ENCODE data around the gene PLXNC1.

Gene PLXNC1

GRCh38 chr12:94190623-94191022 lies 42.2 kb downstream of the PLXNC1 start:
- H3K9me2 ChIP-seq (replicated peaks; ENCODE audit: low read depth, low read length) = no peaks in the 10 kb centered on the region

DNA sequence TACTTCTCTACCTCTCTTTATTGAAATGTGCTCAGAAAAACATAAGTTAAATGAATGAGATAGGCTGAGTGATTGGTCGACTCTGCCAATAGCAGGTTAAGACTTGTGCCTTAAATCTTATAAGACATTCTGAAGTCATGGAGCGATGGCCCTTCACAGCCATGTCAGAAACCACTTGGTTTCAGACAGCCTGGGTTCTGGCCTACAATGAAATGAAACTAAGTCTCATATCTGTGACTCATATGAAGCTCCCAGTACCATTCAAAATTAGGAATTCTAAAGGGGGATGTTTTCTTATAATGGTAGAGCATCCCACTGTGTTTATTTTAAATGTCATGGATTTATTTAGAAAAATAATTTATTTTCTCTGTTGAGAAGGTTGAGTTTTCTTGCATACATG lies 42.6 kb downstream of the PLXNC1 start:
- H3K9ac ChIP-seq (ENCODE audit: low read depth, low read length, poor library complexity, severe bottlenecking) = no peak overlapping the region
- H3F3A ChIP-seq (ENCODE audit: low read depth) = no peaks in the 10 kb centered on the region

More at GRCh38 chr12:94190623-94191022, 42.2 kb downstream of the PLXNC1 start:
- H3K4me1 ChIP-seq (ENCODE audit: insufficient read depth, low read length, poor library complexity, severe bottlenecking) = peaks cover 30% of the 10 kb centered on the region
- H3K36me3 ChIP-seq (ENCODE audit: insufficient read depth, low read length) = peaks cover 10% of the 10 kb centered on the region; the same call in 1 of the 2 replicates
- H3K4me3 ChIP-seq (ENCODE audit: low read length, poor library complexity, severe bottlenecking) = no peak overlapping the region
- H3K9me3 ChIP-seq (ENCODE audit: insufficient read depth, low read depth, low read length) = no peaks in the 10 kb centered on the region
- H3K79me2 ChIP-seq (ENCODE audit: insufficient read depth, low read length) = no peaks in the 10 kb centered on the region
- H3F3A ChIP-seq (ENCODE audit: low read depth) = no peaks in the 10 kb centered on the region
- H3K4me2 ChIP-seq (ENCODE audit: low read depth, low read length, poor library complexity, severe bottlenecking) = no peak overlapping the region
- no peaks in the 10 kb centered on the region for H3K27me3 ChIP-seq (ENCODE audit: insufficient read depth, low read length, poor library complexity, severe bottlenecking)
- no peak overlapping the region for H3K9ac ChIP-seq (ENCODE audit: low read depth, low read length, poor library complexity, severe bottlenecking)
- no peak for TF ChIP-seq EZH2phosphoT487 (IDR thresholded peaks at IDR 0.05; ENCODE audit: borderline replicate concordance)
- TF ChIP-seq, protein P1, sequence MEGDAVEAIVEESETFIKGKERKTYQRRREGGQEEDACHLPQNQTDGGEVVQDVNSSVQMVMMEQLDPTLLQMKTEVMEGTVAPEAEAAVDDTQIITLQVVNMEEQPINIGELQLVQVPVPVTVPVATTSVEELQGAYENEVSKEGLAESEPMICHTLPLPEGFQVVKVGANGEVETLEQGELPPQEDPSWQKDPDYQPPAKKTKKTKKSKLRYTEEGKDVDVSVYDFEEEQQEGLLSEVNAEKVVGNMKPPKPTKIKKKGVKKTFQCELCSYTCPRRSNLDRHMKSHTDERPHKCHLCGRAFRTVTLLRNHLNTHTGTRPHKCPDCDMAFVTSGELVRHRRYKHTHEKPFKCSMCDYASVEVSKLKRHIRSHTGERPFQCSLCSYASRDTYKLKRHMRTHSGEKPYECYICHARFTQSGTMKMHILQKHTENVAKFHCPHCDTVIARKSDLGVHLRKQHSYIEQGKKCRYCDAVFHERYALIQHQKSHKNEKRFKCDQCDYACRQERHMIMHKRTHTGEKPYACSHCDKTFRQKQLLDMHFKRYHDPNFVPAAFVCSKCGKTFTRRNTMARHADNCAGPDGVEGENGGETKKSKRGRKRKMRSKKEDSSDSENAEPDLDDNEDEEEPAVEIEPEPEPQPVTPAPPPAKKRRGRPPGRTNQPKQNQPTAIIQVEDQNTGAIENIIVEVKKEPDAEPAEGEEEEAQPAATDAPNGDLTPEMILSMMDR (conservative IDR thresholded peaks at IDR 0.05; ENCODE audit: low read length) = no peak
- H2AFZ ChIP-seq (ENCODE audit: low read length) = no peak overlapping the region
- H4K20me1 ChIP-seq (ENCODE audit: insufficient read depth, low read length, poor library complexity, severe bottlenecking) = no peaks in the 10 kb centered on the region

DNA sequence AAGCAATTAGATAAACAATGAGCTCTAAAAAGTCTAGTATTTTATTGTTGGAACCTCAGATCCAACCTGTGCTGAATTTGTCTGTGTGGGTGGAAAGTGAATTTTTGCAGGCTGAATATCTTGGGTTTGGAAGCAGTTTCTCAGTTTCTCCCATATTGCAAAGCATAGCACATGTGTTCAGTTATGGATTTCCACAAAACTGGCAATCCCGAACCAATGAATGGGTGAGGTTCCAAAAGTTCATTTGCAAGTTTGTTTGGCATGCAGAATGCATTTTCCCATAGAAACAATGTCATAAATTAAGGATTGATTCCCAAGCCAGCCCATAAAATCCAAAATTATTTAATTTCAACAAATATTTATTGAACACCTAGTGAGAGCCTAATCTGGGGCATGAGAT lies 43.4 kb downstream of the PLXNC1 start:
- peaks cover 10% of the 10 kb centered on the region; the same call in 1 of the 2 replicates for H3K36me3 ChIP-seq (ENCODE audit: insufficient read depth, low read length)
- no peaks in the 10 kb centered on the region for H3K9me2 ChIP-seq (replicated peaks; ENCODE audit: low read depth, low read length)
- H3K4me3 ChIP-seq (ENCODE audit: low read length, poor library complexity, severe bottlenecking) = no peak overlapping the region
- TF ChIP-seq, protein P1 (conservative IDR thresholded peaks at IDR 0.05; ENCODE audit: low read length) = no peak
- no peak for TF ChIP-seq EZH2phosphoT487 (IDR thresholded peaks at IDR 0.05; ENCODE audit: borderline replicate concordance)
- peaks cover 27% of the 10 kb centered on the region for H3K4me1 ChIP-seq (ENCODE audit: insufficient read depth, low read length, poor library complexity, severe bottlenecking)
- no peaks in the 10 kb centered on the region for H3F3A ChIP-seq (ENCODE audit: low read depth)
- H2AFZ ChIP-seq (ENCODE audit: low read length) = no peak overlapping the region
- H3K9ac ChIP-seq (ENCODE audit: low read depth, low read length, poor library complexity, severe bottlenecking) = no peak overlapping the region
- H3K27me3 ChIP-seq (ENCODE audit: insufficient read depth, low read length, poor library complexity, severe bottlenecking) = no peaks in the 10 kb centered on the region
- H3K79me2 ChIP-seq (ENCODE audit: insufficient read depth, low read length) = no peaks in the 10 kb centered on the region
- H4K20me1 ChIP-seq (ENCODE audit: insufficient read depth, low read length, poor library complexity, severe bottlenecking) = no peaks in the 10 kb centered on the region
- H3K4me2 ChIP-seq (ENCODE audit: low read depth, low read length, poor library complexity, severe bottlenecking) = no peak overlapping the region
- no peaks in the 10 kb centered on the region for H3K9me3 ChIP-seq (ENCODE audit: insufficient read depth, low read depth, low read length)

More for the DNA sequence above, 42.6 kb downstream of the PLXNC1 start:
- TF ChIP-seq, protein P1 (conservative IDR thresholded peaks at IDR 0.05; ENCODE audit: low read length) = no peak
- TF ChIP-seq EZH2phosphoT487 (IDR thresholded peaks at IDR 0.05; ENCODE audit: borderline replicate concordance) = no peak
- Histone ChIP-seq H3K4me3 (ENCODE audit: low read length, poor library complexity, severe bottlenecking) (no peak overlapping the region), H3K4me2 (ENCODE audit: low read depth, low read length, poor library complexity, severe bottlenecking) (no peak overlapping the region), H3K36me3 (ENCODE audit: insufficient read depth, low read length) (peaks cover 10% of the 10 kb centered on the region; the same call in 1 of the 2 replicates), H3K79me2 (ENCODE audit: insufficient read depth, low read length) (no peaks in the 10 kb centered on the region), H3K9me2 (replicated peaks; ENCODE audit: low read depth, low read length) (no peaks in the 10 kb centered on the region), H2AFZ (ENCODE audit: low read length) (no peak overlapping the region), H3K9me3 (ENCODE audit: insufficient read depth, low read depth, low read length) (no peaks in the 10 kb centered on the region), H3K4me1 (ENCODE audit: insufficient read depth, low read length, poor library complexity, severe bottlenecking) (peaks cover 27% of the 10 kb centered on the region), H3K27me3 (ENCODE audit: insufficient read depth, low read length, poor library complexity, severe bottlenecking) (no peaks in the 10 kb centered on the region), H4K20me1 (ENCODE audit: insufficient read depth, low read length, poor library complexity, severe bottlenecking) (no peaks in the 10 kb centered on the region)

All from Loucy (cell line).